GM12874 (cell line): Measurements from ENCODE around the gene NRXN2.

ENCODE experiments used
- CTCF ChIP-seq: IDR thresholded peaks from 2 replicates; pipeline ENCODE4 v1.5.1; 2011; ENCODE audit warnings: low read depth, mild to moderate bottlenecking, control low read depth, low read length, moderate library complexity; ENCODE audit not compliant: insufficient read depth

The NRXN2 gene

GRCh38 chr11:64728757-64729365 is 5.9 kb upstream of the NRXN2 start:
- no peak for TF ChIP-seq CTCF

DNA sequence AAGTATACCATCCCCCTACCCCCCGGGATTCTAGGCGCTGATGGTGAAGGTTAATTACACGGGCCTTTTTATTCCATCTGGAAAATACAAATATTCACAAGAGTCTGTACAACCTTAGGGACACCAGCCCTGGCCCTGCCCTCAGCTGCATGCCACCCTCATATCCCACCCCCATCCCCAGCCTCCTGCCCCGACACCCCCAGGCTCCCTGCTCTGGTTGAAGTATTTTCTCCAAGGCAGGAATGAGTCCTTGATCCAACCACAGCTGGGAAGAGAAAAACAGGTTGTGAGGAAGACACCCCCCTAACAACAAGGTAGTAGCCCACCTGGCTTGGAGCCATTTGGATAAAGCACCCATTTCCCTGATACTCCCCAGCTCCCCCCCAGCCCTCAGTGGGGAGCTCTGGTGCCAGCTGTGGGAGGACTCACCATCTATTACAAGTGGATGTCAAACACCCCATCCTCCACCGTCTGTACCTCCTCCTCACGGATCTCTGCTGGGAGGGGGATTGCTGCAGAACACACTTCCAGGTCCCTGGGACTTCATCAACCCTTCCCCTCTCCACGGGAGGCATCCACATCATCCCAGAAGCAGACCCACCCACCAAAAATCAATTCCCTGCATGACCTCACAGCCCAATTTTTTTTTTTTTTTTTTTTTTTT is 4.0 kb upstream of the NRXN2 start:
- TF ChIP-seq CTCF, result no peak

- TF ChIP-seq CTCF, result no peak
These were observed 3.2 kb upstream of the NRXN2 start for GRCh38 chr11:64726211-64726641.

DNA sequence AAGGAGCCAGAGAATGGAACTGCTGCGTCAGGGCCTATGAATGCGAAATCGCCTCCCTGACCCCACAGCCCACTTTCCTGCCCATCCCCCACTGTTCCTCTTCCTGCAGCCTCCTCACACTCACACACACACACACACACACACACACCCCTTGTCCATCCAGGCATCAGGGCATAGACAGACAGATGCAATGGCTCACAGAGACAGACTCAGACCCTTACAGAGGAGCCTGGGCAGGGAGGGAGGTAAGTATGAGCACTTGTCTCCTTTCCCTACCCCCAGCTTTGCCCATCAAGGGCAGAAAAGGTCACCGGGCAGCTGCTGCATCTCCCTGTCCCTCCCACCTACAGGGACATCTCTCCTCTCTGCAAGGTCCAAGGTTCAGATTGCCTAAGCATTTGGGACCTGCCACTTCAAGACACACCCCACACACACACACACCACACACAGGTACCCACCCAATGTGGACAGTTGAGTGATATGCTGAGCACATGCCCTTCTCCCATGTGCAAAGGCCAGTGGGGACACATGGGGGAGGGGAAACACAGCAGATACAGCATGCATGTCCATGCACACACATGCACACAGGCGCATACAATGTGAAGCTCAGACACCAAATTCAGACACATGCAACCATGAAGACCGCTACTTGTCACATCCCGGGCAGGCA is 2.0 kb upstream of the NRXN2 start:
- TF ChIP-seq CTCF, result no peak

DNA sequence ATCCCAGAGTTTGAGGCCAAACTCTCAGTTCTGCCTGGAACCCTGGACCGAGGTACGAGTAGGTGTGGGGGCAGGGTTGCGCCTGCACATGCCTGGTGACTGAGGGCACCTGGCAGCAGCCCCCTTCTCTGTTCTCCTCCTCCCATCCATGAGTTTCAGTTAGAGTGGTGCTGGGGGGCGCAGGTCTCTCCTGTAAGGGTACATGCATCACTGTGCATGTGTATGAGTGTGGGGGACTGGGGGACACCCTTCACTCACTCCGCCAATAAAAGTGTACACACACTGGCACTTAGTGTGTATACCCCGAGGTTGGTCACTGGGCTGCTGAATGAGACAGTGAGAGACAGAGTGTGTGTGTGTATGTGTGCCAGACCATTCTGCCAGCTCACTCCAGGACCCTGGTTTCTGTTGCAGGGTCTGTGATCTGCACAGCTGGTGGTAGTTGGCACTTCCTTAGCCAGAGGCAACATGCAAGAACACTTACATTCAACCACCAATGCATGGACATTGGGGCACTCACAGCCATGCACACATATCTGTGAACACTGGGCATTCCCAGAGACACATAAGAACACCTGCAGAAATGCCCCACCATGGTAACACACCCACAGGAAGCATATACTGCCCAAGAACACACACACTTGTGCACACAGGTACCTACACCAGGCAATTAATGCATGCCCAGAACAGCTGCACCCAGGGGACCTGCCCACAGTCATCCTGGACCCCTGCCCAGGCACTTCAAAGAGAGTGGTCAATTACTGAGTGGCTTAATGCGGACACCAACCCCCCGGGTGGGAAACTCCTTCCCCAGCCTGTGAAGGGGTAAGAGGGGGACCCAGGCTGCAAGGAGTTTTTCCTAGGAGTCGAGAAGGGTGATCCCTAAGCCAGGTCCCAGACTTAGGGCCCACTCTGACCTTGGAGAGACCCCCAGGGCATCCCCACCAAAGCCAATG is 1.2 kb upstream of the NRXN2 start:
- TF ChIP-seq CTCF, result no peak

DNA sequence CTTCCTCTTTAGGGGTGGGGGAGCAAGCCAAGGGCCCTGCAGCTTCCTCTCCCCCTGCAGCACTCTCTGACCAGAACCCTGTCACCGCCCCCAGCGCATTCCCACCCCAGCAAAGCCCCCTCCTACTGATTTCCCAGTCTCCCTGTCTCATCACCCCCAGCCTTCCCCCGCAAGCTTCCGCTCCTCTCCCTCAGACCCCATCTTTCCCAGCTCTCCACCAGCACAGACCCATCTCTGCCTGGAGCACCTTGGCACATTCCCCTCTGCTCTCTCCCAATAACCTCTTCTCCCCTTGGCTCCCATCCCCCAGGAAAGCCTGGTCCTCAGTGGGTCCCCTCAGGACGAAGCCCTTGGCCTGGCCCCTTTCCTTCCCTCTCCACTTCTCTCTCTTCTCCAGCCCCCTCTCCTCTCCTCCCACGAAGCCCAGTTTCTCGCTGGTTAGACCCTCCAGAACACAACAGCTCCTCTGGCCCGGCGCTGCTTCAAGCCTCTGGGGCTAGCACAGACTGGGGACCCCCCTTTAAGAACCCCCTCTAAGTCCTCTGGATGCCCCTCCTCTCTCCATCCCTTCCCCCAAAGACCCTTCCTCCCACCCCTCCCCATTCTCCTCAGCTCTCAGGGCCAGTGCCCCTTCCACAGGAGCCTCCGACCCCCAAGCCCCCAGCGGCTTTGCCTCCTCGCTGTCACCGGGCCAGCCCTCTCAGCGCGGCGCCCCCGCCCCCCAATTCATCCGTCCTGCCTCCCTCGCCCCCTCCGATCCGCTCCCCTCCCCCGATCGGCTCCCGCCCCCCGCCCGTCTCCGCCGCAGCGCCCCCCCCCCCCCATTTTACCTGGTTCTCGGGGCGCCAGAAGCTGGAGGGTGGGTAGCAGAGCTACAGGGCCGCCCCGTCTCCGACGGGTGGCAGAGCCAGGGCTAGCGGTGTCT is 594 bp downstream of the NRXN2 start:
- no peak for TF ChIP-seq CTCF
